Colonic mucosa (tissue), 4 donors: ENCODE data around the gene TANGO2. TPM values are rescaled to one million over a fixed set of nuclear protein-coding genes. Genes with fewer than 3 reads are reported as not detected.

Source experiments
- DNase-seq: peaks from one replicate; pipeline ENCODE4 v3.0.0-alpha.2; 2020
- H3K27ac ChIP-seq: fragments of 200-600 bp; one replicate; pipeline ENCODE4 v1.8.0; 2021
- H3K27me3 ChIP-seq: fragments of 200-600 bp; one replicate; pipeline ENCODE4 v1.8.0; 2021
- H3K36me3 ChIP-seq: fragments of 200-600 bp; one replicate; pipeline ENCODE4 v1.8.0; 2021
- H3K4me1 ChIP-seq: fragments of 200-600 bp; one replicate; pipeline ENCODE4 v1.8.0; 2021; ENCODE audit warnings: mild to moderate bottlenecking
- H3K4me3 ChIP-seq: fragments of 200-600 bp; one replicate; pipeline ENCODE4 v1.8.0; 2021
- H3K9ac ChIP-seq, 2 donors: one replicate each; pipeline ENCODE4 v1.7.0; 2013; ENCODE audit warnings: control low read depth in 2 of 2, low read depth in 2 of 2, low read length in 2 of 2
- H3K9me3 ChIP-seq: fragments of 200-600 bp; one replicate; pipeline ENCODE4 v1.8.0; 2021
- intact Hi-C: fragments of 100-400 bp; cut with DNase I; formaldehyde crosslinking; loops from one replicate; pipeline ENCODE4 v1.14.1; 2022
- total RNA-seq, 2 donors: library from RNA; stranded (reverse); fragmentation: NEBNext Ultra II Directional in 1 of 2; extraction: Animal tissue kit (Norgen Biotek cat#: 25700) in 1 of 2; gene quantifications; one replicate each; pipeline ENCODE4 v1.2.1, GENCODE V29; 2021
- TF ChIP-seq, protein P1 (sequence below): fragments of 200-600 bp; IDR thresholded peaks from one replicate; pipeline ENCODE4 v1.8.0; 2022; ENCODE audit warnings: antibody characterized with exemption, mild to moderate bottlenecking
- donor health status: healthy.
- donor health status: DM: no; HTN: no; CAD: no.
- donor health status: DM: no; HTN: no; CAD: no.

Gene TANGO2
- total RNA-seq, 2 donors from 2014 or later: 22.1 to 34.1 TPM

DNA sequence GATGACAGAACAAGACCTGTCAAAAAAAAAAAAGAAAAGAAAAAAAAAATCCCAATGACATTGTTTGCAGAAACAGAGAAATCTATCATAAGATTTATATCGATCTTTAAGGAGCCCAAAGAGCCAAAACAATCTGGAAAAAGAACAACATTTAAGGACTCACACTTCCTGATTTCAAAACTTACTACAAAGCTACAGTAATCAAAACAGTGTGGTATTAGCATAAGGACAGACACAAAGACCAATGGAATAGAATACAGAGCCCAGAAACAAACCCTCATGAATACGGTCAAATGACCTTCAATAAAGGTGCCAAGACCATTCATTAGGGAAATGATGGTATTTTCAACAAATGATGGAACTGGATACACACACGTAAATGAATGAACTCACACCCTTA lies 16.4 kb upstream of the TANGO2 start:
- no peak overlapping the region for H3K9ac ChIP-seq
- intact Hi-C loops: no loop called here
- no peak for DNase-seq
- no peak overlapping the region for H3K4me3 ChIP-seq
- H3K27me3 ChIP-seq: no peaks in the 10 kb centered on the region
- no peak overlapping the region for H3K27ac ChIP-seq
- H3K4me1 ChIP-seq: no peaks in the 10 kb centered on the region
- TF ChIP-seq, protein P1, sequence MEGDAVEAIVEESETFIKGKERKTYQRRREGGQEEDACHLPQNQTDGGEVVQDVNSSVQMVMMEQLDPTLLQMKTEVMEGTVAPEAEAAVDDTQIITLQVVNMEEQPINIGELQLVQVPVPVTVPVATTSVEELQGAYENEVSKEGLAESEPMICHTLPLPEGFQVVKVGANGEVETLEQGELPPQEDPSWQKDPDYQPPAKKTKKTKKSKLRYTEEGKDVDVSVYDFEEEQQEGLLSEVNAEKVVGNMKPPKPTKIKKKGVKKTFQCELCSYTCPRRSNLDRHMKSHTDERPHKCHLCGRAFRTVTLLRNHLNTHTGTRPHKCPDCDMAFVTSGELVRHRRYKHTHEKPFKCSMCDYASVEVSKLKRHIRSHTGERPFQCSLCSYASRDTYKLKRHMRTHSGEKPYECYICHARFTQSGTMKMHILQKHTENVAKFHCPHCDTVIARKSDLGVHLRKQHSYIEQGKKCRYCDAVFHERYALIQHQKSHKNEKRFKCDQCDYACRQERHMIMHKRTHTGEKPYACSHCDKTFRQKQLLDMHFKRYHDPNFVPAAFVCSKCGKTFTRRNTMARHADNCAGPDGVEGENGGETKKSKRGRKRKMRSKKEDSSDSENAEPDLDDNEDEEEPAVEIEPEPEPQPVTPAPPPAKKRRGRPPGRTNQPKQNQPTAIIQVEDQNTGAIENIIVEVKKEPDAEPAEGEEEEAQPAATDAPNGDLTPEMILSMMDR: no peak
- no peaks in the 10 kb centered on the region for H3K36me3 ChIP-seq
- H3K9me3 ChIP-seq: no peaks in the 10 kb centered on the region

DNA sequence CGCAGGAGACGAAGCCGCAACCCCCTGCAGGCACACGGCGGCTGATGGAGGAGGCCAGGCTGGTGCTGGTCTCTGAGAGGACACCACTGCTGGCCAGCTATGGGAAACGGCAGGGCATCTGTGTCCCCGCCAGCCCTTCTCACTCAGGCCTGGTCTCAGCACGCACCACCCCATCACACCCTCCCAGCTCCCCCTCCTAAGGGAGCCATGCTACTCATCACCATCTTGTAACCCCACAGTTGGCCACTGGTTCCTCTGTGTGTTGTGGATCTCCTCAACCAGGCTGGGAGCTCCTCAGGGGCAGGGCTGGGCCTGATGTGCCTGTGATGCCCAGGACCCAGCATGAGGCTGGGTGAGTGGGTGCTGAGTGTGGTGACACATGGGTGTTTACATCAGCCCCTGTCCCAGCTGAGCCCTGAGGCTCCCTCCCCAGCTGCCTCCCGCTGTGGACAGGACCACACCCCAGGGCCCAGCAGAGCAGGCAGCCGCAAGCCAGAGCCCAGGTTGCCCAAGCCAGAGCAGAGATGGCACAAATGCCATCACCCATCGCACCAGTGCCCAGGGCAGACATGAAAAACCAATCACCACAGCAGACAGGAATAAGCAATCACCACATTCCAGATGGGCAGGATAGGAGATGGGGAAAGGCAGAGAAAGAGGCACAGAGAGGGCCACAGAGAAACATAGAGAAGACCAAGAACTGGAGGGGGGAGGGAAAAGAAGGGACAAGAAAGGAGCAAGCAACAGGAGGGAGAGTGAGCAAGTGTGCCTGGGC lies 12.5 kb upstream of the TANGO2 start:
- intact Hi-C loops: no loop called here
- H3K36me3 ChIP-seq: no peaks in the 10 kb centered on the region
- DNase-seq: no peak
- no peak overlapping the region for H3K9ac ChIP-seq
- TF ChIP-seq, protein P1: no peak
- H3K9me3 ChIP-seq: no peaks in the 10 kb centered on the region
- no peaks in the 10 kb centered on the region for H3K4me1 ChIP-seq
- no peak overlapping the region for H3K27ac ChIP-seq
- no peak overlapping the region for H3K4me3 ChIP-seq
- H3K27me3 ChIP-seq: no peaks in the 10 kb centered on the region

DNA sequence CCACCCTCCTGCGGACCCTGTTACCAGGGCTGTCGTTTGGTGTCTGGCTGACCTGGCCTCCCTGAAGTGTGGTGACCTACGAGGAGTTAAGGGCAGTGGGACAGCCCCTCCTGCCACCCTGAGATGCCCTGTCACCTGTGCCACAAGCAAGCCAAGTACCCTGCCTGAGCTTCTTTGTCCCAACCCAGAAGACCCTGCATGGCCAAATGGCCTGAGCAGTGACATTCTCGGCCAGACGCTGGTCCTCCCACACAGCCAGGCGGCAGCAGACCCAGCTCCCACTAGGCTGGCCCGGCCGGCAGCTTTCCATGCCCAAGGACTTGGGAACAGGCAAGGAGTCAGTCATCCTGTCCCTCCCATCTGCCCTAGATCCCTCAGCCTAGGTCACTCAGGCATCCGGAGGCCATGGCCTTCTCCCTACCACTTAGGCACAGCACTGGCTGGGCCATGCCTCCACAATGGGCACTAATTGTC lies 11.9 kb upstream of the TANGO2 start:
- intact Hi-C loops: no loop called here
- H3K9me3 ChIP-seq: no peaks in the 10 kb centered on the region
- no peaks in the 10 kb centered on the region for H3K27me3 ChIP-seq
- no peaks in the 10 kb centered on the region for H3K4me1 ChIP-seq
- H3K4me3 ChIP-seq: no peak overlapping the region
- TF ChIP-seq, protein P1: no peak
- H3K9ac ChIP-seq: no peak overlapping the region
- H3K27ac ChIP-seq: no peak overlapping the region
- H3K36me3 ChIP-seq: no peaks in the 10 kb centered on the region
- DNase-seq: no peak

DNA sequence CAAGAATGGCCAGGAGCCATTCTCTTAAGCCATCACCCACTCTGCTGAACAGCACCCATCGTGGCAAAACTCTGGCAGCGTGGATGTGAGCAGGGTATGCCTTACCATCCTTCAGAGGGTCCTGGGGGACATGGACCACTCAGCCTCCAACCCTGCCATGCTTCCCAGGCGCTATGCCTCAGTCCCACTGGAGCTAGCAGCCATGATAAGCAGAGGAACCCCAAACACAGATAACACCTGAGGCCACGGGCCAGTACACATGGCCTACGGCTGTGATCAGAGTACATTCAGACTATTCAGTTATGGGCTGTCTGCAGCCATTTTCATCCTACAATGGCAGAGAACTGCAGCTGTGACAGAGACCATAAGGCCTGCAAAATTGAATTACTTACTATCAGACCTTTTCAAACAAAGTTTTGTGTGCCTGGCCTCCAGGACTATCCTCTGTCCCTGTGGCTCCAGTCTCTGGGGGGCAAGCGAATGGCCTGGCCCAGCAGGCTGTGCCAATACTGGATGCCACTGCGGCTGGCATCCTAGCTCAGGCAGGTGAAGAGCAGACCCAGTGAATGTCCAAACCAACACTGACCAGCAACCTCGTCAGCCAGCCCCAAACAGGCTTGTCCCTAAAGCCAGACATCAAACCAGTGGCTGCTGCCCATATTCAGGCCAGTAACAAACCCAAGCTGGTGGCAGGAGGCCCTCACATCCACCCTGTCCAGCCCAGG lies 11.2 kb upstream of the TANGO2 start:
- TF ChIP-seq, protein P1: no peak
- H3K4me1 ChIP-seq: no peaks in the 10 kb centered on the region
- intact Hi-C loops: no loop called here
- no peak for DNase-seq
- H3K9me3 ChIP-seq: no peaks in the 10 kb centered on the region
- no peak overlapping the region for H3K4me3 ChIP-seq
- no peaks in the 10 kb centered on the region for H3K36me3 ChIP-seq
- H3K27ac ChIP-seq: no peak overlapping the region
- no peaks in the 10 kb centered on the region for H3K27me3 ChIP-seq
- H3K9ac ChIP-seq: no peak overlapping the region

DNA sequence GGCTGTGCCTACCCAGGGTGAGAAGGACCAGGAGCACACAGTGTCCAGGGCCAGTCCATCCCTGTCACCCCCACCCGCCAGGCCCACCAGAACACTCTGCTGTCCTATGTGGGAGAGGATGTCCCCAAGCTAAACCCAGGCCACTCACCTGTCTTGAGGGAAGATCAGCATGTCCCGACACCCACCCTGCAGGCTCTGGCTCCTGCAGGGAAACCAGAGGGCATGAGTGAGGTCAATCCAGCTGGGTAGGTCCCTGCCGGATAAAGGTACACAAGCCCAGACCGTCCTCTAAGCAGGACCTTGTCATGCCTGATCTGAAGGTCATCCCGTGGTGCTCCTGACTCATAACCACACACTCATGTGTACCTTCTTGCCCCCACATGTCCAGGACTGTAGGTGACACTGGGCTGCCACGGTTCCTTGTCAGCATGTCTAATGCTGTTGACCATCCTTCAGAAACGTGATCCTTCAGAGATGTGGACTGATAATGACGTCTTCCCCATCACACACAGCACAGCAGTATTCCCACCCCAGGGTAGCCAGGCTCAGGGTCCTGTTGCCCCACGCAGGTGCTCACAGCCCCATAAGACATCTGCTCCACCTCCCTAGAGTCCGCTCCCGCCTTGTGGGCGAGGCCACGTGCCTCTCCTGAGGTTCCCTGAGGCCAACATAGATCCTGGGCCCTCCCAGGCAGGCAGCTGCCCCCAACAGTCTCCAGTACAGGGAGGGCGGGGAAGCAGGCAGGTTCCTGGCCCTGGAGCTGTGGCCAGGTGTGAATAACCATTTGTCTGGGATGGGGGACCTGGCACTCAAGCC lies 10.4 kb upstream of the TANGO2 start:
- TF ChIP-seq, protein P1: no peak
- no peak overlapping the region for H3K4me3 ChIP-seq
- no peak overlapping the region for H3K9ac ChIP-seq
- H3K36me3 ChIP-seq: no peaks in the 10 kb centered on the region
- no peaks in the 10 kb centered on the region for H3K27me3 ChIP-seq
- H3K27ac ChIP-seq: no peak overlapping the region
- H3K9me3 ChIP-seq: no peaks in the 10 kb centered on the region
- DNase-seq: no peak
- intact Hi-C loops: no loop called here
- no peaks in the 10 kb centered on the region for H3K4me1 ChIP-seq
